ENCODE results near the gene TBXAS1. TPM values are rescaled to one million over a fixed set of nuclear protein-coding genes. Genes with fewer than 3 reads are reported as not detected.

Gene TBXAS1
- total and polyA plus RNA-seq, 4 donors: 4.1 to 22.4 (median 12.2) TPM

- no peaks in the 10 kb centered on the region for H3K36me3 ChIP-seq (ENCODE audit: control insufficient read depth in 4 of 4, insufficient read depth in 3 of 4, low read depth in 1 of 4, low read length in 3 of 4)
- TF ChIP-seq GABPA (IDR thresholded peaks at IDR 0.05 in 1 of 2, conservative IDR thresholded peaks at IDR 0.05 in 1 of 2) (no peak), RAD21 (IDR thresholded peaks at IDR 0.05) (no peak), FOXA1 (IDR thresholded peaks at IDR 0.05) (no peak), YY1 (IDR thresholded peaks at IDR 0.05) (no peak), ATF3 (IDR thresholded peaks at IDR 0.05) (no peak), FOXA2 (IDR thresholded peaks at IDR 0.05) (no peak), ZBTB33 (IDR thresholded peaks at IDR 0.05) (no peak), NR2F2 (IDR thresholded peaks at IDR 0.05) (no peak), JUND (IDR thresholded peaks at IDR 0.05) (no peak), HNF4G (IDR thresholded peaks at IDR 0.05) (no peak), REST (IDR thresholded peaks at IDR 0.05) (no peak), MAX (IDR thresholded peaks at IDR 0.05) (no peak), HNF4A (conservative IDR thresholded peaks at IDR 0.05) (no peak), EGR1 (IDR thresholded peaks at IDR 0.05; ENCODE audit: low read depth in 2 of 2) (no peak), SP1 (IDR thresholded peaks at IDR 0.05) (no peak), TAF1 (conservative IDR thresholded peaks at IDR 0.05) (no peak), RXRA (IDR thresholded peaks at IDR 0.05) (no peak), CTCF (IDR thresholded peaks at IDR 0.05; ENCODE audit: low read depth, low read length, missing input control) (no peak)
- H3K27ac ChIP-seq (ENCODE audit: low read depth in 1 of 2, low read length in 2 of 2): no peak overlapping the region
- H3K9me3 ChIP-seq (ENCODE audit: control insufficient read depth in 4 of 4, low read length in 3 of 4): no peaks in the 10 kb centered on the region
- no peak for DNase-seq (ENCODE audit: low spot score)
- no peaks in the 10 kb centered on the region for H3K27me3 ChIP-seq (ENCODE audit: control insufficient read depth in 4 of 4, insufficient read depth in 4 of 4, low read length in 3 of 4)
- no peak overlapping the region for H3K4me3 ChIP-seq (ENCODE audit: low read depth in 1 of 3, low read length in 3 of 3)
- WGBS: 92% methylated on average over 3 of the region's 3 CpGs
- H3K4me1 ChIP-seq (ENCODE audit: control insufficient read depth in 4 of 4, insufficient read depth in 4 of 4, low read length in 3 of 4): peaks cover 0 to 2% (median 0%) of the 10 kb centered on the region in 4 donors
- no peak overlapping the region for H3K9ac ChIP-seq (ENCODE audit: low read depth in 1 of 2, low read length in 2 of 2)
Measured at GRCh38 chr7:139883814-139884213, 54.8 kb downstream of the TBXAS1 start.

Measured in liver (tissue), 9 donors.